Trophoblast cell (in vitro differentiated cells and primary cell): Measurements from ENCODE around the gene ERICH2.

Experiments
- DNase-seq, 2 donors: peaks; one replicate each; pipeline ENCODE4 v3.0.0-alpha.2; 2016
- H2AFZ ChIP-seq: 2 replicates; pipeline ENCODE4 v1.6.1; 2013; ENCODE audit warnings: low read length, moderate library complexity, mild to moderate bottlenecking; ENCODE audit not compliant: insufficient read depth, poor library complexity
- H2AK5ac ChIP-seq: 2 replicates; pipeline ENCODE4 v1.6.1; 2013; ENCODE audit warnings: mild to moderate bottlenecking, low read length
- H2BK120ac ChIP-seq: 2 replicates; pipeline ENCODE4 v1.6.1; 2013; ENCODE audit warnings: low read length, mild to moderate bottlenecking, moderate library complexity; ENCODE audit not compliant: insufficient read depth, poor library complexity
- H2BK12ac ChIP-seq: 2 replicates; pipeline ENCODE4 v1.6.1; 2013; ENCODE audit warnings: mild to moderate bottlenecking, low read length, moderate library complexity
- H2BK5ac ChIP-seq: 2 replicates; pipeline ENCODE4 v1.6.1; 2013; ENCODE audit warnings: low read length, low read depth, moderate library complexity, mild to moderate bottlenecking; ENCODE audit not compliant: poor library complexity
- H3K14ac ChIP-seq: 2 replicates; pipeline ENCODE4 v1.6.1; 2013; ENCODE audit warnings: mild to moderate bottlenecking, low read length
- H3K18ac ChIP-seq: 2 replicates; pipeline ENCODE4 v1.6.1; 2013; ENCODE audit warnings: mild to moderate bottlenecking, low read length
- H3K23ac ChIP-seq: 2 replicates; pipeline ENCODE4 v1.6.1; 2013; ENCODE audit warnings: low read length
- H3K27ac ChIP-seq: 2 replicates; pipeline ENCODE4 v1.5.1; 2013; ENCODE audit warnings: low read depth, mild to moderate bottlenecking, inconsistent platforms, low read length, moderate library complexity
- H3K27me3 ChIP-seq: 2 replicates; pipeline ENCODE4 v1.6.1; 2013; ENCODE audit warnings: inconsistent platforms, mild to moderate bottlenecking, low read length, moderate library complexity; ENCODE audit not compliant: insufficient read depth
- H3K36me3 ChIP-seq, 2 experiments: 1 replicate in 1 of 2; 2 replicates in 1 of 2; pipeline ENCODE4 v1.6.1; 2013; ENCODE audit warnings: low read length in 2 of 2, mild to moderate bottlenecking in 2 of 2, moderate library complexity in 1 of 2; ENCODE audit not compliant: insufficient read depth in 2 of 2, control insufficient read depth in 1 of 2
- H3K4ac ChIP-seq: 2 replicates; pipeline ENCODE4 v1.6.1; 2013; ENCODE audit warnings: low read depth, mild to moderate bottlenecking, low read length, moderate library complexity
- H3K4me1 ChIP-seq, 2 experiments: 1 replicate in 1 of 2; 2 replicates in 1 of 2; pipeline ENCODE4 v1.6.1; 2013; ENCODE audit warnings: low read length in 2 of 2, mild to moderate bottlenecking in 2 of 2, moderate library complexity in 1 of 2; ENCODE audit not compliant: insufficient read depth in 2 of 2, control insufficient read depth in 1 of 2
- H3K4me2 ChIP-seq: 2 replicates; pipeline ENCODE4 v1.6.1; 2013; ENCODE audit warnings: inconsistent platforms, mild to moderate bottlenecking, low read length, moderate library complexity
- H3K4me3 ChIP-seq: 2 replicates; pipeline ENCODE4 v1.5.1; 2013; ENCODE audit warnings: mild to moderate bottlenecking, low read depth, low read length, inconsistent platforms
- H3K79me1 ChIP-seq: one replicate; pipeline ENCODE4 v1.6.1; 2013; ENCODE audit warnings: low read length
- H3K79me2 ChIP-seq: 2 replicates; pipeline ENCODE4 v1.6.1; 2013; ENCODE audit warnings: low read length, mild to moderate bottlenecking; ENCODE audit not compliant: control insufficient read depth, insufficient read depth, poor library complexity
- H3K9ac ChIP-seq: 2 replicates; pipeline ENCODE4 v1.6.1; 2013; ENCODE audit warnings: mild to moderate bottlenecking, low read length
- H3K9me3 ChIP-seq: 2 replicates; pipeline ENCODE4 v1.6.1; 2013; ENCODE audit warnings: low read depth, mild to moderate bottlenecking, control low read depth, inconsistent platforms, low read length; ENCODE audit not compliant: insufficient read depth
- H4K12ac ChIP-seq: 2 replicates; pipeline ENCODE4 v1.6.1; 2013; ENCODE audit warnings: low read depth, mild to moderate bottlenecking, low read length, moderate library complexity
- H4K8ac ChIP-seq: 2 replicates; pipeline ENCODE4 v1.6.1; 2013; ENCODE audit warnings: low read depth, mild to moderate bottlenecking, low read length, moderate library complexity
- H4K91ac ChIP-seq: one replicate; pipeline ENCODE4 v1.6.1; 2013; ENCODE audit warnings: low read depth, mild to moderate bottlenecking, low read length, moderate library complexity
- WGBS: extraction: QIAGEN DNeasy Blood & Tissue Kit; methylation state at CpG from one replicate; pipeline ENCODE4 v1.1.7; 2013; ENCODE audit warnings: missing lambda C conversion rate; ENCODE audit not compliant: insufficient read length, insufficient coverage; ENCODE audit errors: extremely low coverage; 5-methylcytosine and 5-hydroxymethylcytosine counted together

Gene ERICH2

DNA sequence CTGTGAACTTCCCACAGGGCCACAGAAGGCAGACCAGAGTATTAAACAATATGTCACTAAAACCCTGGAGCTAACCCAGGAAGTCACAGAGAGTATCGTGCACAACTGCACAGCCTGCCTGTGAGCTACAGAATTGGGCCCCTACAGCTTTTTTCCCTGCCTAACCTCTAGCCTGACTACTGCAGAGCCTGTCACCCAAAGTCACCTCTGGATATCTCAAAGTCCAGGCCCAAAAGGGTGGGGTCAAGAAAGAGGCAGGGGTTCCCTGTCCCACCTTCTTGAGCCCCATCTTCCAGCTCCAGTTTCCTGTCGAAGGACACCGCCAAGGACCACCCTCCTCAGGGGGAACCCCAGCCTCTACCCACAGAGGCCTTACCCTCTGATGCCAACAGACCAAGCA lies 60.0 kb downstream of the ERICH2 start:
- no CpG with 5 or more reads among the region's 3 CpGs for WGBS
- Histone ChIP-seq H3K36me3 (no peaks in the 10 kb centered on the region), H3K14ac (no peak overlapping the region), H4K91ac (no peak overlapping the region), H2BK12ac (no peak overlapping the region), H4K12ac (no peak overlapping the region), H2AFZ (no peak overlapping the region), H3K27ac (no peak overlapping the region), H3K9me3 (peaks cover 6% of the 10 kb centered on the region), H3K27me3 (peaks cover 4% of the 10 kb centered on the region), H2BK120ac (no peak overlapping the region), H2BK5ac (no peak overlapping the region), H3K4me2 (no peak overlapping the region), H3K23ac (no peak overlapping the region), H3K9ac (no peak overlapping the region), H3K79me1 (no peaks in the 10 kb centered on the region), H2AK5ac (no peak overlapping the region), H3K4ac (no peak overlapping the region), H3K4me3 (no peak overlapping the region), H4K8ac (no peak overlapping the region), H3K4me1 (no peaks in the 10 kb centered on the region), H3K79me2 (no peaks in the 10 kb centered on the region), H3K18ac (no peak overlapping the region)
- DNase-seq, result no peak

DNA sequence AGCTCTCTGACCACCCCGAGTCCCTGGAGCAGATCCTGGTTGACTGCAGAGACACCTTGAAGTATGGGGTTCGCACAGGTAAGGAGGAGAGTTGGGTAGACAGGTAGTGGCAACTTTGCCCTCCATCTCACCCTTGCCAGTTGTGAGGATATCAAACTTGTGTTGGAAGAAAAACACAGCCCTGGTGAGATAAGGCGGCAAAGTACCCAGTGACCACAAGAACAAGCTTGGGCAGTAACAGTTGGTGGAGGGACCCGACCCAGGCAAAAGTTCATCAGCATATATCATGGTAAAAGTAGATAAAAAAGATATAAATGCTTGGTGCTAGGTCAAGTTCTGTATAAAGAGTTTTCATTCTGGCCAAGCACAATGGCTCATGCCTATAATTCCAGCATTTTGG lies 60.9 kb downstream of the ERICH2 start:
- H2AFZ ChIP-seq, result no peak overlapping the region
- H3K4ac ChIP-seq, result no peak overlapping the region
- H3K14ac ChIP-seq, result no peak overlapping the region
- no peaks in the 10 kb centered on the region for H3K4me1 ChIP-seq
- peaks cover 6% of the 10 kb centered on the region for H3K9me3 ChIP-seq
- H3K23ac ChIP-seq, result no peak overlapping the region
- H2BK120ac ChIP-seq, result no peak overlapping the region
- H4K8ac ChIP-seq, result no peak overlapping the region
- no peak overlapping the region for H3K27ac ChIP-seq
- no peaks in the 10 kb centered on the region for H3K36me3 ChIP-seq
- H4K91ac ChIP-seq, result no peak overlapping the region
- H2AK5ac ChIP-seq, result no peak overlapping the region
- H3K9ac ChIP-seq, result no peak overlapping the region
- no peaks in the 10 kb centered on the region for H3K79me1 ChIP-seq
- no peak overlapping the region for H3K18ac ChIP-seq
- peaks cover 4% of the 10 kb centered on the region for H3K27me3 ChIP-seq
- no peak overlapping the region for H2BK5ac ChIP-seq
- H3K4me2 ChIP-seq, result no peak overlapping the region
- H3K79me2 ChIP-seq, result no peaks in the 10 kb centered on the region
- DNase-seq, result no peak
- no peak overlapping the region for H4K12ac ChIP-seq
- no peak overlapping the region for H3K4me3 ChIP-seq
- no peak overlapping the region for H2BK12ac ChIP-seq
- WGBS, result no CpG with 5 or more reads among the region's 4 CpGs

GRCh38 chr2:170836027-170836426 lies 65.8 kb downstream of the ERICH2 start:
- Histone ChIP-seq H4K12ac (no peak overlapping the region), H3K4ac (no peak overlapping the region), H2AK5ac (no peak overlapping the region), H2AFZ (no peak overlapping the region), H3K79me1 (no peaks in the 10 kb centered on the region), H3K14ac (no peak overlapping the region), H3K9ac (no peak overlapping the region), H3K36me3 (no peaks in the 10 kb centered on the region), H3K18ac (no peak overlapping the region), H3K4me1 (no peaks in the 10 kb centered on the region), H3K27me3 (no peaks in the 10 kb centered on the region), H4K91ac (no peak overlapping the region), H3K4me3 (no peak overlapping the region), H2BK120ac (no peak overlapping the region), H3K79me2 (no peaks in the 10 kb centered on the region), H4K8ac (no peak overlapping the region), H2BK5ac (no peak overlapping the region), H3K9me3 (no peaks in the 10 kb centered on the region), H2BK12ac (no peak overlapping the region), H3K23ac (no peak overlapping the region), H3K4me2 (no peak overlapping the region), H3K27ac (no peak overlapping the region)
- no peak for DNase-seq
- no CpG with 5 or more reads among the region's 5 CpGs for WGBS

DNA sequence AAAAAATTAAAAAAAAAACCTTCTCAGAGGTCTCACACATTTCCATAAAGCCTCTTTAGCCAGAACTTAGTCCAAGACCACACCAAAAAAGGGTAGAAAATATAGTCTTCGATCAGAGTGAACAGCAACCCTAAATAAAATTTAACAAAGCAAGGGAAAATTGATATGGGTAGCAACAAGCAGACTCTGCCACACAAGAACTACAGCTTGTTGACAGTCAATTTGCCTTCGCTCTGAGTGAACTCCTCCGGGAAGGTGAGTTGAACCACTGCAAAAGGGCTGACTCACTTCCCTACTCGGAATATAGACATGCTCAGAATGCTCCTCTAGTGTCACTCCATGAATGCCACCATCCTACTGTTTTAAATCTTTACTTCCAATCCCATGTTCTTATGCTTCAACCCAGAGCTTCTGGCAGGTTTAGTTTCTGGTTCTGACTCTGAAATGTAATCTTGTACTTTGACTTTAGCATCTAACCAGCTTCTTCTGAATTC lies 70.6 kb downstream of the ERICH2 start:
- H3K9ac ChIP-seq, result no peak overlapping the region
- no peaks in the 10 kb centered on the region for H3K79me1 ChIP-seq
- H3K79me2 ChIP-seq, result no peaks in the 10 kb centered on the region
- no peak overlapping the region for H3K27ac ChIP-seq
- H3K4me3 ChIP-seq, result no peak overlapping the region
- no peak overlapping the region for H4K12ac ChIP-seq
- no peak overlapping the region for H2AFZ ChIP-seq
- no peak overlapping the region for H3K18ac ChIP-seq
- no peak overlapping the region for H4K91ac ChIP-seq
- no peak overlapping the region for H4K8ac ChIP-seq
- no peak overlapping the region for H2BK5ac ChIP-seq
- no peak overlapping the region for H2AK5ac ChIP-seq
- H3K23ac ChIP-seq, result no peak overlapping the region
- H3K4me1 ChIP-seq, result no peaks in the 10 kb centered on the region
- WGBS, result no CpG with 5 or more reads among the region's 4 CpGs
- no peak overlapping the region for H2BK12ac ChIP-seq
- no peaks in the 10 kb centered on the region for H3K36me3 ChIP-seq
- no peak overlapping the region for H3K14ac ChIP-seq
- no peak for DNase-seq
- no peak overlapping the region for H2BK120ac ChIP-seq
- no peaks in the 10 kb centered on the region for H3K27me3 ChIP-seq
- H3K9me3 ChIP-seq, result no peaks in the 10 kb centered on the region
- H3K4ac ChIP-seq, result no peak overlapping the region
- no peak overlapping the region for H3K4me2 ChIP-seq
